Kidney (tissue), 14 donors: ENCODE measurements around the gene TMEM51. TPM values are rescaled to one million over a fixed set of nuclear protein-coding genes. Genes with fewer than 3 reads are reported as not detected.

Experiments
- DNase-seq, 5 donors: peaks; one replicate each; pipeline ENCODE4 v3.0.0-alpha.2; 2013 to 2020
- FAIRE-seq: peaks from 2 replicates; lab custom pipeline; 2012; peaks lifted over from hg19 to GRCh38; lab: Jason Lieb, UNC
- H3K27ac ChIP-seq, 2 donors: one replicate each; pipeline ENCODE4 v1.7.0; 2013; ENCODE audit warnings: low read depth in 2 of 2, low read length in 2 of 2, inconsistent platforms in 1 of 2
- H3K27me3 ChIP-seq: one replicate; pipeline ENCODE4 v1.7.1; 2013; ENCODE audit warnings: low read length, inconsistent platforms; ENCODE audit not compliant: control insufficient read depth, insufficient read depth
- H3K36me3 ChIP-seq, 3 donors: one replicate each; pipeline versions ENCODE4 v1.7.0 to v1.7.1; 2013; ENCODE audit warnings: low read length in 3 of 3, control low read depth in 1 of 3, inconsistent platforms in 1 of 3; ENCODE audit not compliant: insufficient read depth in 3 of 3, control insufficient read depth in 2 of 3
- H3K4me1 ChIP-seq, 3 donors: one replicate each; pipeline versions ENCODE4 v1.7.0 to v1.7.1; 2013; ENCODE audit warnings: low read length in 3 of 3, inconsistent platforms in 1 of 3, low read depth in 1 of 3; ENCODE audit not compliant: control insufficient read depth in 2 of 3, insufficient read depth in 2 of 3
- H3K4me3 ChIP-seq, 3 donors: one replicate each; pipeline versions ENCODE4 v1.7.0 to v1.8.1; 2013; ENCODE audit warnings: low read length in 3 of 3, control low read depth in 1 of 3, inconsistent platforms in 1 of 3
- H3K9ac ChIP-seq, 3 donors: one replicate each; pipeline versions ENCODE4 v1.7.0 to v1.7.1; 2013; ENCODE audit warnings: low read length in 3 of 3, control low read depth in 1 of 3, inconsistent platforms in 1 of 3
- H3K9me3 ChIP-seq, 3 donors: one replicate each; pipeline versions ENCODE4 v1.7.0 to v1.7.1; 2013; ENCODE audit warnings: low read length in 3 of 3, control low read depth in 1 of 3, inconsistent platforms in 1 of 3; ENCODE audit not compliant: control insufficient read depth in 2 of 3, insufficient read depth in 1 of 3
- CTCF ChIP-seq: IDR thresholded peaks from 3 replicates; pipeline ENCODE4 v1.5.1; 2012; ENCODE audit warnings: mild to moderate bottlenecking, moderate library complexity, borderline replicate concordance; ENCODE audit not compliant: insufficient read depth; ENCODE audit errors: extremely low read depth
- intact Hi-C: fragments of 100-400 bp; cut with DNase I; formaldehyde crosslinking; loops from one replicate; pipeline ENCODE4 v1.11.1; 2022
- polyA plus RNA-seq: library from polyadenylated mRNA; stranded (reverse); fragments of 350-450 nt; fragmentation: Illumina TruSeq; extraction: RNeasy Lipid Tissue Mini Kit (QIAGEN cat#74804); gene quantifications from one replicate; pipeline ENCODE4 v1.2.3, GENCODE V29; 2014; ENCODE audit warnings: low read depth, low replicate concordance; ENCODE audit not compliant: insufficient read depth
- total RNA-seq: library from RNA; stranded (reverse); fragmentation: NEBNext Ultra II Directional; extraction: Animal tissue kit (Norgen Biotek cat#: 25700); gene quantifications from one replicate; pipeline ENCODE4 v1.2.1, GENCODE V29; 2021
- donor health status: control.
- donor health status: control.
- donor health status: control.
- donor health status: control.
- donor health status: control.
- donor health status: DM: yes; HTN: yes; CAD: no.
- donor health status: Normal renal cell carcinoma (clear cell type).

Gene TMEM51
- total and polyA plus RNA-seq, 2 donors from 2014 or later = 38.1 to 48.4 TPM

- DNase-seq = peak in 1 of 5 donors; percentile 81
- no peak for TF ChIP-seq CTCF
- no peak overlapping the region for H3K4me3 ChIP-seq
- FAIRE-seq = no peak
- H3K4me1 ChIP-seq = peaks cover 9 to 30% (median 29%) of the 10 kb centered on the region in 3 donors
- no peaks in the 10 kb centered on the region for H3K27me3 ChIP-seq
- intact Hi-C loops = no loop called here
- no peaks in the 10 kb centered on the region for H3K9me3 ChIP-seq
- peaks cover 2 to 21% (median 4%) of the 10 kb centered on the region in 3 donors for H3K36me3 ChIP-seq
- peak overlapping the region; percentile 63 for H3K27ac ChIP-seq
- H3K9ac ChIP-seq = no peak overlapping the region
Measured at GRCh38 chr1:15215116-15215515, 61.6 kb downstream of the TMEM51 start.

GRCh38 chr1:15217654-15218053 lies 64.1 kb downstream of the TMEM51 start:
- no peak overlapping the region for H3K9ac ChIP-seq
- intact Hi-C loops = no loop called here
- H3K4me1 ChIP-seq = peaks cover 9 to 27% (median 18%) of the 10 kb centered on the region in 3 donors
- H3K4me3 ChIP-seq = no peak overlapping the region
- DNase-seq (no peak), FAIRE-seq (no peak)
- no peaks in the 10 kb centered on the region for H3K27me3 ChIP-seq
- no peaks in the 10 kb centered on the region for H3K9me3 ChIP-seq
- peaks cover 2 to 24% (median 4%) of the 10 kb centered on the region in 3 donors for H3K36me3 ChIP-seq
- no peak for TF ChIP-seq CTCF
- no peak overlapping the region for H3K27ac ChIP-seq

- H3K27ac ChIP-seq = peak overlapping the region in 1 of 2 donors; percentile 23
- intact Hi-C loops = no loop called here
- no peak for DNase-seq
Measured at GRCh38 chr1:15218287-15219279, 65.0 kb downstream of the TMEM51 start.

More at GRCh38 chr1:15218287-15219279, 65.0 kb downstream of the TMEM51 start:
- no peak overlapping the region for H3K9ac ChIP-seq
- no peak for TF ChIP-seq CTCF
- peaks cover 5 to 24% (median 10%) of the 10 kb centered on the region in 3 donors for H3K4me1 ChIP-seq
- H3K9me3 ChIP-seq = no peaks in the 10 kb centered on the region
- no peak overlapping the region for H3K4me3 ChIP-seq
- FAIRE-seq = no peak
- peaks cover 2 to 24% (median 4%) of the 10 kb centered on the region in 3 donors for H3K36me3 ChIP-seq
- H3K27me3 ChIP-seq = no peaks in the 10 kb centered on the region
